Measurements from ENCODE around the gene FOSL2.

Gene FOSL2

GRCh38 chr2:28453396-28453795 is 60.7 kb downstream of the FOSL2 start:
- no peak for DNase-seq

DNA sequence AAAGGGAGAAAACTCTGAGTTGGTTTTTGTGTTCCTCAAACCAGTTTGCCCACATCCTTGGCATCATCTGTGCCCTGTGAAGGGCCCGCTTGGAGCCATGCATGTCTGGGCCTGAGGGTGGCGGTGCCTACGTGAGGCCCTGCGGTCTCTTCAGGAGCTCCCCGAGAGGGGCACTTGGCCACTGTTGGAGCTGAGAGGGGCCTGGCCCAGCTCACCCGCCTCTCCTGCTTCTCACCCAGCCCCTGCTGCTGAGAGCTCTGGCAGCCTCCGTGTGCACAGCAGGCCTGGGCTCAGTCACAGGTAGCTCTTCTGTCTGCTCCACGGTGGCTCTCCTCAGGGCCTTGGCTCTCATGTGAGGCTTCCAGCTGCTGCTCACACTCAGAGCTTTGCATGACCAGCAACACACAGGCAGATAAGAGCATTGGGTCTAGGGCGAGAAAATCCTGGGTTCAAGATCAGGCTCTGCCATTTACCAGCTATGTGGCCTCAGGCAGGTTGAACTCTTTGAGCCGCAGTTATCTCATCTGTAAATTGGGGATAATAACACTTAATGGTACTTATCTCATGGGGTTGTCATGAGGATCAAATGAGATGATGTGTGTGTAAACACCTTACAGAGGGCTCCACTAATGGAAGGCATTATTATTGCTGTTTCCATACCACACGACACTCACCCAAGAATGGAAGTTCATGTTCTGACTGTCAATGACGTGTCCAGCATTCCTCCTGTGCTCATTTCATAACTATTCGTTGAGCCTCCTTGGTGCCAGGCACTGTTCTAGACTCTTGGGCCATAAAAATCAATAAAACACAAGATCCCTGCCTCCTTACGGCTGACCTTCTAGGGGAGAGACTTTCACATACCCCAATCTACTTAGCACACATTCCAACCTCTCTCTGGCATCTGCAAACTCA is 61.6 kb downstream of the FOSL2 start:
- no peak for DNase-seq

DNA sequence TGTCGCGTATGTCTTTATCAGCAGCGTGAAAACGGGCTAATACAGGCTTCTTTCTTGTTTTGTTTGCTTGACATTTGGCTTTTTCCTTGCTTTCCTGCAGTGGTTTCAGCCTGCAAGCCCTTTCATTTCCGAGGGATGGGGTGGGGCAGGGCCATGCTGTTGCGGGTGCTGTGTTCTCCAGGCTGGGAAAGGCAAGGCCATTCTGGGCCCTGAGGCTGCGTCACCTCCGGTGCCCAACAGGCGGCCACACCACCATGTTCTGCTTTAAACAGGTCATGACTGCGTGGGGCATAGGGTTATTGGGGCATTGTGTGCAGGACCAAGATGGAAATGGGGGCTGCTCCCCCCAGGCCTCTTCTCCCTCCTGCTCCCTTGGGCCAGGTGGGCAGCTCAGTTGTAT is 64.6 kb downstream of the FOSL2 start:
- DNase-seq: no peak

- DNase-seq: no peak
Measured at GRCh38 chr2:28461056-28461455, 68.4 kb downstream of the FOSL2 start.

GRCh38 chr2:28462122-28462521 is 69.5 kb downstream of the FOSL2 start:
- no peak for DNase-seq

GRCh38 chr2:28463211-28463816 is 70.7 kb downstream of the FOSL2 start:
- no peak for DNase-seq

DNA sequence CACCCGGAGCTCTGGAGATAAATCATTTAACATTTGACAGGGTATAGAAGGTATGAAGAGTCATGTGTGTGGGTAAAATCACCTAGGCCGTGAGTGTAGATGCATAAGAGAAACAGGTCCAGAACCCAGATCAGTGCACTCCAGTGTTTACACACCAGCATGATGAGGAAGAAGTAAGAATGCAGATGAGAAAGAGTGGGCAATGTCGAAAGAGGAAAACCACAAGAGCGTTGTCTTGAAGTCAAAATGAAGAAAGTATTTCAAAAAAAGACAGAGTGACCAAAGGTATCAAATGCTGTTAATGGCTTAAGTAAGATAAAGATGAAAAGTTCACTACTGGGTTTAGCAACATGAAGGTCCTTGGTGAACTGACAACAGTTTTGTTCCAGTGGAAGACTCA is 71.2 kb downstream of the FOSL2 start:
- peak; percentile 88 for DNase-seq

GRCh38 chr2:28465148-28465885 is 72.7 kb downstream of the FOSL2 start:
- DNase-seq: no peak
